ENCODE data around the gene LAMTOR2. TPM values are rescaled to one million over a fixed set of nuclear protein-coding genes. Genes with fewer than 3 reads are reported as not detected.
A peak's percentile ranks its signal among the peaks of the same experiment; 100 is the strongest.

LAMTOR2 gene
- total RNA-seq, 1 donor from 2014 or later: 60.1 TPM

DNA sequence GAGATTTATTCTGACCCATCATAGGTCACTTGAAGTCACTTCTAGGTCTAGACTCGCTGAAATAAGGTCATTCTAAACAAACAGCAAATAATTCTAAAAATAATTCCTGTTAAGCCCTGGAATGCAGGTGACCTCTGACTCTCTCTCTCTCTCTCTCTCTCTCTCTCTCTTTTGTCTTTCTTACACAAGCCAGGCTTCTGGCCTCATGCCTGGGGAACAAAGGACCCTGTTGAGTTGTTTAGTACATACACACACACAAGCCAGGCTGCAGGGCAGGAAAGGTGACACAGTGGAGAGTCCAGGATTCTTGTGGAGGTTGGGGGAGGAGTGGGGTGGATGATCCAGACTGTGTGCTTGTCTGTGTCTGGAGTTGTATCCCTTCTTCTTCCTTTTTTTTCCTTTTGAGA is 31.7 kb downstream of the LAMTOR2 start:
- no peaks in the 10 kb centered on the region for H3K9me3 ChIP-seq (ENCODE audit: insufficient read depth, low read depth, low read length)
- no peaks in the 10 kb centered on the region for H3K36me3 ChIP-seq (ENCODE audit: insufficient read depth, low read length)
- peaks cover 38% of the 10 kb centered on the region for H3K4me1 Mint-ChIP-seq (ENCODE audit: low read depth, unreplicated experiment)
- no peak overlapping the region for H2AFZ ChIP-seq (ENCODE audit: low read depth, low read length)
- H3K27ac ChIP-seq (ENCODE audit: low read depth, low read length): no peak overlapping the region
- peak overlapping the region; percentile 72 for H3K4me3 Mint-ChIP-seq (ENCODE audit: unreplicated experiment)
- no peaks in the 10 kb centered on the region for H3K27me3 ChIP-seq (ENCODE audit: insufficient read depth, low read length)
- H3K79me2 ChIP-seq (ENCODE audit: insufficient read depth, low read length): peaks cover 48% of the 10 kb centered on the region
- peak overlapping the region; percentile 51 for H3K4me2 ChIP-seq (ENCODE audit: low read length)
- DNase-seq (ENCODE audit: low read depth): peak; percentile 64
- H3K27me3 Mint-ChIP-seq (ENCODE audit: low read depth, unreplicated experiment): no peaks in the 10 kb centered on the region
- H3K9me3 Mint-ChIP-seq (ENCODE audit: unreplicated experiment): no peaks in the 10 kb centered on the region
- peak overlapping the region; percentile 98 for H3K27ac Mint-ChIP-seq (ENCODE audit: unreplicated experiment)
- no peak for FAIRE-seq
- no peak for TF ChIP-seq EZH2 (IDR thresholded peaks at IDR 0.05; ENCODE audit: insufficient read depth, low read length)
- TF ChIP-seq CTCF (IDR thresholded peaks at IDR 0.05; ENCODE audit: insufficient read depth, low read depth, low read length): no peak
- peak overlapping the region; percentile 6 for H3K9ac ChIP-seq (ENCODE audit: low read length)
- peaks cover 47% of the 10 kb centered on the region for H4K20me1 ChIP-seq (ENCODE audit: insufficient read depth, low read length)
- H3K4me3 ChIP-seq (ENCODE audit: insufficient read depth, low read depth, low read length): no peak overlapping the region
- peaks cover 17% of the 10 kb centered on the region for H3K4me1 ChIP-seq (ENCODE audit: insufficient read depth, low read length)
- peaks cover 6% of the 10 kb centered on the region for H3K36me3 Mint-ChIP-seq (ENCODE audit: low read depth, unreplicated experiment)

- FAIRE-seq (no peak), DNase-seq (ENCODE audit: low read depth) (no peak)
- Histone ChIP-seq H3K79me2 (ENCODE audit: insufficient read depth, low read length) (peaks cover 26% of the 10 kb centered on the region), H3K4me3 (ENCODE audit: insufficient read depth, low read depth, low read length) (no peak overlapping the region), H3K27ac (ENCODE audit: low read depth, low read length) (no peak overlapping the region), H3K4me1 (ENCODE audit: insufficient read depth, low read length) (peaks cover 8% of the 10 kb centered on the region), H3K4me2 (ENCODE audit: low read length) (no peak overlapping the region), H3K36me3 (ENCODE audit: insufficient read depth, low read length) (no peaks in the 10 kb centered on the region), H3K9ac (ENCODE audit: low read length) (no peak overlapping the region), H4K20me1 (ENCODE audit: insufficient read depth, low read length) (peaks cover 42% of the 10 kb centered on the region), H2AFZ (ENCODE audit: low read depth, low read length) (no peak overlapping the region), H3K9me3 (ENCODE audit: insufficient read depth, low read depth, low read length) (no peaks in the 10 kb centered on the region), H3K27me3 (ENCODE audit: insufficient read depth, low read length) (no peaks in the 10 kb centered on the region)
- no peak overlapping the region for H3K4me3 Mint-ChIP-seq (ENCODE audit: unreplicated experiment)
- H3K4me1 Mint-ChIP-seq (ENCODE audit: low read depth, unreplicated experiment): peaks cover 29% of the 10 kb centered on the region
- peaks cover 15% of the 10 kb centered on the region for H3K36me3 Mint-ChIP-seq (ENCODE audit: low read depth, unreplicated experiment)
- H3K27me3 Mint-ChIP-seq (ENCODE audit: low read depth, unreplicated experiment): no peaks in the 10 kb centered on the region
- peak overlapping the region; percentile 7 for H3K27ac Mint-ChIP-seq (ENCODE audit: unreplicated experiment)
- TF ChIP-seq CTCF (IDR thresholded peaks at IDR 0.05; ENCODE audit: insufficient read depth, low read depth, low read length) (no peak), EZH2 (IDR thresholded peaks at IDR 0.05; ENCODE audit: insufficient read depth, low read length) (no peak)
- no peaks in the 10 kb centered on the region for H3K9me3 Mint-ChIP-seq (ENCODE audit: unreplicated experiment)
These were observed 35.1 kb downstream of the LAMTOR2 start for GRCh38 chr1:156089704-156090103.

DNA sequence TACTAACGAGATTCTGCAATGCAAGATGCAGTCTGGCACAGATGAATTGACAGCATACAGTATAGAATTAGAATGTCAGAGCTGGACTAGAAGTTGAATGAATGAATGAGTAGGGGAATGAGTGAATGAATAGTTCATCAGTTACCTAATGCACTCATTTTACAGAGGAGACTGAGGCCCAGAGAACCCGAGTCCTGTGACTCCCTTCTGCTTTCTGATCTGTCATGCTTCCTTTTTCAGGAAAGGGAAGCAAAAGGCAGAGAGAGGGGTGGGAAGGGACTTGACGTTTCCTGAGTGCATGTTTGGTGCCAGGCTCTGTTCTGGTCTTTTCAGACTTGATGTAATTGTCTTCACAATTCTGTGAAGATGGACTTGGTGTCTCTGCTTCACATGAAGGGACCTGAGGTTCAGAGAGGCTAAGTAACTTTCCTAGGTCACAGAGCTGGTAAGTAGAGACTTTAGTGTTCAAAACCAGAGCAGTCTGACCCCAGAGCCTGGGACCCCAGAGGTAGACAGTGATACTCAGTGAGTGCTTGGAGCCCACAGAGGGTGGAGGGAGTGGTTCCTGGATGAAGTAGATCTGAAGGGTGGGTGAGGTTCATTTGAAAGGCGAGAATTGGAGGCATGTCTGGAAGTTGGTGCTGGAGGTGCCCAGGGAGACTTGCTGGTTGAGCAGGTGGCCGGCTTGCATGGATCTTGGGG is 35.7 kb downstream of the LAMTOR2 start:
- peaks cover 25% of the 10 kb centered on the region for H3K4me1 Mint-ChIP-seq (ENCODE audit: low read depth, unreplicated experiment)

More for the DNA sequence above, 35.7 kb downstream of the LAMTOR2 start:
- H3K27me3 Mint-ChIP-seq (ENCODE audit: low read depth, unreplicated experiment): no peaks in the 10 kb centered on the region
- Histone ChIP-seq H3K4me2 (ENCODE audit: low read length) (no peak overlapping the region), H3K9ac (ENCODE audit: low read length) (no peak overlapping the region), H3K4me3 (ENCODE audit: insufficient read depth, low read depth, low read length) (no peak overlapping the region), H3K27ac (ENCODE audit: low read depth, low read length) (no peak overlapping the region), H3K9me3 (ENCODE audit: insufficient read depth, low read depth, low read length) (no peaks in the 10 kb centered on the region), H3K79me2 (ENCODE audit: insufficient read depth, low read length) (peaks cover 20% of the 10 kb centered on the region), H4K20me1 (ENCODE audit: insufficient read depth, low read length) (peaks cover 36% of the 10 kb centered on the region), H3K36me3 (ENCODE audit: insufficient read depth, low read length) (no peaks in the 10 kb centered on the region), H3K4me1 (ENCODE audit: insufficient read depth, low read length) (peaks cover 8% of the 10 kb centered on the region), H2AFZ (ENCODE audit: low read depth, low read length) (no peak overlapping the region), H3K27me3 (ENCODE audit: insufficient read depth, low read length) (no peaks in the 10 kb centered on the region)
- no peak for TF ChIP-seq EZH2 (IDR thresholded peaks at IDR 0.05; ENCODE audit: insufficient read depth, low read length)
- no peak for TF ChIP-seq CTCF (IDR thresholded peaks at IDR 0.05; ENCODE audit: insufficient read depth, low read depth, low read length)
- DNase-seq (ENCODE audit: low read depth) (no peak), FAIRE-seq (no peak)
- peak overlapping the region; percentile 44 for H3K27ac Mint-ChIP-seq (ENCODE audit: unreplicated experiment)
- H3K9me3 Mint-ChIP-seq (ENCODE audit: unreplicated experiment): no peaks in the 10 kb centered on the region
- H3K36me3 Mint-ChIP-seq (ENCODE audit: low read depth, unreplicated experiment): peaks cover 17% of the 10 kb centered on the region
- H3K4me3 Mint-ChIP-seq (ENCODE audit: unreplicated experiment): peak overlapping the region; percentile 55
